GM18868 (cell line): ENCODE results near the gene SKP2.
"Not testable (repeated sequence)": the region's sequence is repeated elsewhere in the genome, so short reads cannot be mapped to it uniquely, and the experiment has no call there.

Source experiments
- ATAC-seq: cut with Tn5 transposase; IDR thresholded peaks from one replicate; pipeline ENCODE4 v1.9.1; 2021; ENCODE audit warnings: mild to moderate bottlenecking, moderate library complexity; ENCODE audit not compliant: unreplicated experiment

Gene SKP2

GRCh38 chr5:36198281-36198680, 46.4 kb downstream of the SKP2 start:
- ATAC-seq = no peak

DNA sequence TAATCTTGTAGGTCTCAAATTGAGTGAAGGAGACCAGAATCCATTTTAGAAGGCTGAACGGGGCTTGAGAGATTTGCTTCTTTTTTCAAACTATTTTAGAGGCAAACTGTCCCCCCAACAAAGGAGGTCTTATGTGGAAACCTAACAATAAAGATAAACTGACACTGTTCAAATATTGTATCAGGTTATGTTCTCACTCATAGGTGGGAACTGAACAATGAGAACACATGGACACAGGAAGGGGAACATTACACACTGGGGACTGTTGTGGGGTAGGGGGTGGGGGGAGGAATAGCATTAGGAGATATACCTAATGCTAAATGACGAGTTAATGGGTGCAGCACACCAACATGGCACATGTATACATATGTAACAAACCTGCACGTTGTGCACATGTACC, 46.9 kb downstream of the SKP2 start:
- not testable (repeated sequence) for ATAC-seq

DNA sequence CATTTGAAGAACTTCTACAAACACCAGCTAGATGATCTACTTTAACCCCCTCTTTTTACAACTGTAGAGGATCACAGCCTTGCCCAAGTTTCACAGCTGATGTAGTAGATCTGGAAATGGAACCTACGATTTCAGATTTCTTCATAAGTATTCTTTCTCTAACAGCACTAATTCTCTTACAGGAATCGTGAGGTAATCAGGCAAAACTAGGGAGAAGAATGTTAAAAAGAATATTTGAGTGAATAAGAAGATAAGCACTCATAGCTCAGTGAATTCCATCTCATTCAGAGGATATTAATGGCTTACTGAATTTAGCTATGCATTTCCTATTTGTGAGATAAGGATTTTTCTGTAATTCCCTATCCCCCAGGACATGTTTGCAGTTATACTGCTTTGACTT, 47.7 kb downstream of the SKP2 start:
- ATAC-seq = no peak

- ATAC-seq = no peak
Observed at GRCh38 chr5:36200513-36200912, 48.6 kb downstream of the SKP2 start.

- no peak for ATAC-seq
Observed at GRCh38 chr5:36202521-36202961, 50.6 kb downstream of the SKP2 start.

DNA sequence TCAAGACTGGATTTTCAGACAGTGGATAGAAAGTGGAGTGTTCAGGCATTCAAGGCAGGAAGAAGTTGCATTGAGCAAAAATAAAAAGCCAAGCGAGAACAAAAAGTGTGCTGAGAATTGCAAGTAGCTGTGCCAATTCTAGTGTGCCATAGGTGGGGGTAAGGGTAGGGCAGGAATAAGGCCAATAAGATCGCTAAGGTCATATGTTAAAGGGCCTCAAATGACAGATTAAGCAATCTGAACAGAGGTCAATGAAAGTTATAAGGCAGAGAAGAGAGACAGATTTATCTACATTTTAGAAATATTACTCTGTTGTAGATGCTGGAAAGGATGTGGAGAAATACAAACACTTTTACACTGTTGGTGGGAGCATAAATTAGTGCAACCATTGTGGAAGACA, 53.4 kb downstream of the SKP2 start:
- ATAC-seq = no peak

GRCh38 chr5:36206913-36207312, 55.0 kb downstream of the SKP2 start:
- no peak for ATAC-seq

DNA sequence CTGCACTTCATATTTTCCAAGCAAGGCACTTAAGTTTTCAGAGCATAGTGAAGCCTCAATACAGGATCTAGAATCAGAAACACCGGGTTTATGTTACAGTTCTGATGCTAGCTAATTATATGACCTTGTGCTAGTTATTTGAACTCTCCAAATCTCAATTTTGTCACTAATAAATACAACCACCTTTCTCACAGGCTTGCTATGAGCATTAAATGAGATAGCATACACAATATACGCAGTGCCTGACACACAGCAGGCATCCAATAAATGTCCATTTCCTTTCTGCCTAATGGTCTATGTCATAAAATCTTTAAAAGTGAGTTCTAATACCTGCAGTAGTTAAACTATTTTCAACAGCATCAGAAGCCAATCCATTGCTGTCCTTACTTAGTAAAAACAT, 56.9 kb downstream of the SKP2 start:
- no peak for ATAC-seq

- ATAC-seq = no peak
Observed at GRCh38 chr5:36209664-36210063, 57.8 kb downstream of the SKP2 start.

DNA sequence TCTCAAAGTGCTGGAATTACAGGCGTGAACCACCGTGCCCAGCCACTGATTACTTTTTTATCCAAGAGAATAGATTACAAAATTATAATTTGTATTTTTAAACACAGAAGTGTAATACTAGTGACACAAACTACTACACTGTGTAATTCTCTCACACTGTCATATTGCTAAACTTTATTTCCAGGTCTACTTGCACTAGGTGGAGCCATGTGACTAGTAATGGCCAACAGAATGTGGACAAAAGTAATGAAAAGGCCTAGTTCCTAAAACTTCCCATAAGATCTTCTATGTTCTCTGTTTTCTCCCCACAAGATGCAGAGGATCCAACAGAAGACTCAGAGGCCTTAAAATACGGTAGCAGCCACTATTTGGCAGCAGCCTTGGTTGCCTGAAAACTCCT, 62.5 kb downstream of the SKP2 start:
- no peak for ATAC-seq

DNA sequence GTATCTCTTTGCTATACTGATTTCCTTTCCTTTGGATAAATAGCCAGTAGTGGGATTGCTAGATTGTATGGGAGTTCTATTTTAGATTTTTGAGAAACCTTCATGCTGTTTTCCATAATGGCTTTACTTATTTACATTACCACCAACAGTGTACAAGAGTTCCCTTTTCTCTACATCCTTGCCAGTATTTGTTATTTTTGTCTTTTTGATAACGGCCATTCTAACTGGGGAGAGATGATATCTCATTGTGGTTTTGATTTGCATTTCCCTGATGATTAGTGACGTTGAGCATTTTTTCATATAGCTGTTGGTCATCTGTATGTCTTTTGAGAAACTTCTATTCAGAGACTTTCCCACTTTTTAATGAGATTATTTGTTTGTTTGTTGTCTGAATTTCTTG, 64.0 kb downstream of the SKP2 start:
- ATAC-seq = no peak

- ATAC-seq = no peak
Observed at GRCh38 chr5:36217567-36217966, 65.7 kb downstream of the SKP2 start.

DNA sequence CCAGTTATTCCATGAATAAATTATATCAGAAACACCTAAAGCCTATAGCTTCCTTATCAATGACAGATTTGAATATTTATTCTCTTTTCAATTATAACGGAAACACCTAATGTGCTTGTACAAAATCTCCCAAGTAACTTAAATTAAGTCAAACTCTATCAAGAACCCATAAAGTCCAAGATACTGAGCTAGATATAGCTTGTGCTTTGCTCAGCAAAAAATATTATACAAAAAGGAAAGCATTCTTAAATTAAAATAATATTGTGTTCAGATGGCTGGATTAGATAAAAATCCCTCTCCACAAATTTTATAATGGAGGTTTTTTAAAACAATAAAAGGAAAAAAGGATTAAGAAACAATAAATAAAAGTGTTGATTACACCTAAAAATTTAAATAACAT, 66.1 kb downstream of the SKP2 start:
- ATAC-seq = no peak

GRCh38 chr5:36222620-36223019, 70.7 kb downstream of the SKP2 start:
- ATAC-seq = no peak

GRCh38 chr5:36227046-36227445, 75.1 kb downstream of the SKP2 start:
- no peak for ATAC-seq

- ATAC-seq = no peak
Observed at GRCh38 chr5:36228505-36228904, 76.6 kb downstream of the SKP2 start.

DNA sequence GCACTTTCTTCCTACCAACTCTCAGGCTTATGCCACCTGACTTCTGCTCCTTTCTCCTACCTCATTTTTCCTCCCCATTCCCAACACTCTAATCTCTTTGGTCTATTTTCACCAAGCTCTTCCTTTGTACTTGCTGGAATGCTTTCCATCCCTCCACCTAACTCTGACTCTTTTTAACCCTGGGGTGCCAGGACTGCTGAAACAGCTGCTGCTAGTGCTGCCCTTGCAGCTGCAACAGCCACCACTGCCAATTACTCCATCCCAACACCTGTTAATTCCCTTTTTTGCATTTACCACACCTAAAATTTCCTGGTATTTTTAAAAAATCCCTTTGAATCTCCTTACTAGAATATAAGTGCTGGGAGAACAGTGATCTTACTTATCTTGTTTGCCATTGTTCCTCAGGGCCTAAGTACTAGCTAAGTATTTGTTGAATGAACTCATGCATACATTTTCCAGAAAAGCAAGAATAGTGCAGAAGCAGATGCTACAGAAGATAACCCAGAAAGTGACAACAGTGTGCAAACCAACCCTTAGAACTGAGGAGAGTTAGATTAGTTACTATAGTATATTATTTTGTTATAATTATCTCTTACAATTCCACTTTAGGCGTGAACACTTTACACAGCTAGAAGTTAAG, 78.4 kb downstream of the SKP2 start:
- no peak for ATAC-seq

DNA sequence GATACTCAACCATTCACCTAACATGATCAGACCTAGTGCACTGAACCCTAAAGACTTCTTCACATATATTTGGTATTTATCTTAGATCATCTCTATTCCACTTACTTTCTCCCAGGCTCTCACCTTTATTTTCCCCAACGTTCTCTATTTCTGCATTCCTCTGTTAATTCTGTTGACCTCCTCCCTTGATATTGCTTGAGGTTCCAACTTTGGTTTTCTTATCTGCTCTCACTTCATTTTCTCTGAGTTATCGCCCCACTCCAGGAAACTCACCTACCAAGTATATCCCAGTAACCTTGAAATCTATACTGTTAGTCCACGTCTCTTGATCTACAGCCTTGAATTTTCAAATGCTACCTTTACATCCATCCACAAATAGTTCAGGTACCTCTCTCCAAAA, 80.6 kb downstream of the SKP2 start:
- no peak for ATAC-seq
